ENCODE results near the gene PARP8.

PARP8 gene

DNA sequence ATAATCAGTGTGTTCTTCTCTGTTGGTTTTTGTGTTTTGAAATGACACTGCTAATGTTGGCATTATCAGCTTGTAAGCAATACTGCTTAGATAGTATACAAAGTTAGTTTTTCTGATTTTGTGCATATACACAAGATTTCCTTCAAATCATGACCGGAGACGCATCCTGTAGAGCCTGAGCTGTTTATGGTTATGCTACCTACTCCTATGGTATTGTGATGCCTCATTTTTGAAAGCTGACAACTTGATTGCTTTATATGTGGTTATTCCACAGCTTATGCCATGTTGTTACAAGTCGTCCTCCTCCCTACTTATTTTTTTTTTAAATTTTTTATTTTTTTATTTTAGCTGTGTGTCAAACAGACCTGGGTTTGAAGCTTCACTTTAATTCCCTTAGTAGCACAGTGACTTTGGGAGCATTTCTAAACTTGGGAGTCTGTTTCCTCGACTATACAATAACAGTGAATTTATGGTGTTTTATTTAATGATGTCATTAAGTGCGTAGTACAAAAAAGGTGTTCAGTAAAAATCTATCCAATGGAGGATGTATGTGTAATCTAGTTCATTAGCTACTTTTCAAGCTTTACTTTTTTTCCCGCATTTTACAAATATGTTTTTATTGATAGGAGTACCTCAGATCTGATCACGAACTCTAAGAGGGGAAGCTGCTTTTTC, 59.5 kb downstream of the PARP8 start:
- in situ Hi-C loops (cut with MboI; ENCODE audit: low sequenced_read_pairs), result no loop called here

DNA sequence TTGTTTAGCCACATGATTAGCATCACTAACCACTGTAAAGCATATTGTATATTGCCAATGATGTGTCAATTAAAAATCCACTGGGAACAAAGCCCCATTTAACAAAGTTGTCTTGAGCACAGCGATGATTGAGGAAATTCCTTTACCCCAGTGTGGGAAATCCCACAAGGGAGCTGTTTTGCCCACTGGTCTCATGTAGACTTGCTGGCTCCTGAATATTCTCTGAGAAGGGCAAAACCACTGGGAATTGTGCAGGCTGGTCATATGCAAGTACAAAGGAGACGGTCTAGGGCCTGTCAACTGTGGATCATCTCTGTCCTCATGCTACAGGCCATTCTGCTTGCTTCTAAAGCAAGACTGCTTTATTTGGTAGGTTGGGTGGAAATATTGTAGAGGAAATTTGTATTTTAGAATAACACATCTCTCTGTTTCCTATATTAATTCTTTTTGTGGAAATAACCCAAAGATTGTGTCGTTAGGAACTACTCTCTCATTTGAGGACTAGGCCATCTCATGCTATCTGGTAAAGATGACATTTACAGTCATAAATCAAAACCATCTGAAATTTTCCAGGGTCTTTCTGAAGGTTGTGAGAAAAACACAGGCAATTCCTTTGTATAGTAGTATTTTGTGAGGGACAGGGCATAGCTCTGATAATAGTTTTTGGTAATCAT, 60.2 kb downstream of the PARP8 start:
- in situ Hi-C loops (cut with MboI; ENCODE audit: low sequenced_read_pairs), result no loop called here

DNA sequence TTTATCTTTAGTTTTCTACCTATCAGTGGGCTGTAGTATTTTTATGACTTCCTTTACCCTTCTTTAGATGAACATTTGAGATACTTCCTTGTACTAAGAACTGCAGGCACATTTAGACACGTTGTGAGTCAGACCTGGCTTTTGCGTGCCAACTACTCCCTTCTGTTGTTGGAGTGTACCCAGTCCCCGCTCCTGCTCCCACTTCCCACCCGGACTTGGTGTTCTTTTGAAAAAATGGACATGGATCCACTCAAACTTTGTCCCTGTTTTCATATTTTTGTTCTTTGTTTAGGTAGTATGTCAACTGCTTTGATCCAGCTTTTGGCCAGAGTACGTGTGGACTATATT, 60.7 kb downstream of the PARP8 start:
- in situ Hi-C loops (cut with MboI; ENCODE audit: low sequenced_read_pairs), result no loop called here

DNA sequence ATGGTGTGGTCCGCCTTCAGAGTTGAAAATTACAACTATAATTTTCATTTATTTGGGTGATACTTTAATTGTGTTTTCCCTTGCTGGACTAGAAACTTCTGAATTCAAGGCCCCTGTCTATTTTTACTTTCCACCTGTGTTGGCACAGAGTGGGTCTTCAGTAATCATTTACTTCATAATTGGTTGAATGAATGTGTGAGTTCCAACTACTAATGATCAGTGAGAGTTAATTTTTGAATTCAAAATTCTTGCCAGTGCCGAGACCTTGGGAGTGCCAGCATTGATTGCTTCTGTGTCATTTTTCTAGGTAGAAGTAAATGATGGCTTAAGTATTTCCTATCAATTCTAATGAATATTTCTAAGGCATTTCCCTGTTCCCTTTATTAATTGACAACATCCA, 61.4 kb downstream of the PARP8 start:
- in situ Hi-C loops (cut with MboI; ENCODE audit: low sequenced_read_pairs), result no loop called here

DNA sequence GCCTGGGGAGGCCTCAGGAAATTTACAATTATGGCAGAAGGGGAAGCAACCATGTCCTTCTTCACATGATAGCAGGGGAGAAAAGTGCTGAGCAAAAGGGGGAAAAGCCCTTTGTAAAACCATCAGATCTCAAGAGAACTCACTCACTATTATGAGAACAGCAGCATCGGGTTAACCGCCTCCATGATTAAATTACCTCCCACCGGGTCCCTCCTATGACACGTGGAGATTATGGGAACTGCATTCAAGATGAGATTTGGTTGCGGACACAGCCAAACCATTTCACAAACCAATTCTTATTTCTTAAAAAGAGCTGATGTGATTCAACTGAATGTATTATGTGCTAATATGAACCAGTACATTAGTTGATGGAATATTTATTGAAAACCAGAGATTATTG, 63.9 kb downstream of the PARP8 start:
- in situ Hi-C loops (cut with MboI; ENCODE audit: low sequenced_read_pairs), result no loop called here

DNA sequence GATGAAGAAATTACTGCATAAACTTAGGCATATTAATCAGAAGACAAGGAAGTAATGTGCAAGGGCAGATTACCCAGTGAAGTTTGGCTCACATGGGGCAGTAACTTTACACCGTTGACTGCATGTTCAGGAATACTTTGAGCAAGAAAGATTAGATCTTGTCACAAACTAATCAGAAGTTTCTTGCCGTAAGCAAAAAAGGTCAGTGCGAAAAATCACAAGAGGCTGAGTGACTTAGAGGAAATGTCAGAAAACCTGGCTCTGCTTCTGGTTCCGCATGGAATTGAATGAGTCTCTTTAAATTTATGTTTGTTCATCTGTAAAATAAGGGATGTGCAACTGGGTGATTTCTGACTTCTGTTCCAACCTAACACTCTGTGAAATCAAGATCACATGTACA, 64.4 kb downstream of the PARP8 start:
- in situ Hi-C loops (cut with MboI; ENCODE audit: low sequenced_read_pairs), result no loop called here

DNA sequence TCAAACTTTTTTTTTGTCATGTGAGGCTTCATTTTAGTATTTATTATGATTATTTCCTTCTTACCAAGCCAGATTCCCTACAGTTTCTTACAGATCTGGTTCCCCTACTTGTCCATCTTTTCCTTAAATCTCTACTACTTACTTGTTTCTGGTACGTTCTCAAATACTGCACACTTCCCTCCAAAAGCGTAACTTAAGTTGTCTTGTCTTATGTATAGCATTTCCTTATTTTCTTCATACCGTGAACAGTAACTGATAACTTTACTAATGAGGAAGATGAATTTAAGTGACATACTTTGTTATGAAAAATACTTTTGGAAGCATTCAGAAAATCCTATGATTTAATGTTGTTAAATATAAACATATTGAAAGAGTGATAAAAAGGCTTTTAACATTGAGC, 67.3 kb downstream of the PARP8 start:
- in situ Hi-C loops (cut with MboI; ENCODE audit: low sequenced_read_pairs), result no loop called here

DNA sequence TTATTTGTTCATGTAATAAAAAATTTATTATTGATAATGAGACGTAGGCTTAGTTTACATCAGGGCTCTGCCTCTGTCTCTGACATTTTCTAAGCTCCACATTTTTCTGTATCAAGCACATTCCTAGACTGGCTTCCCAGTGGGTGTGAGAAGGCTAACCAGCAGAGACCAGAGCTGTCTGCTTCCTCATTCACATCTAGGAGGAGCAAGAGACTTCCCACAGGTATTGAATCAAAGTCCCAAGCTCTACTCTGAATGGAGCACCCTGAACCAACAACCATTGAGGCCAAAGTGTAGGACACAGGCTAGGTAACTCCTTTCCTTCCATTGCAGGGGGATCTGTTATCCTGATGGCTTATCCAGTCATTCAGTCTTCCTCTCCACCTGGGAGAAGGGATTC, 72.4 kb downstream of the PARP8 start:
- in situ Hi-C loops (cut with MboI; ENCODE audit: low sequenced_read_pairs), result no loop called here

DNA sequence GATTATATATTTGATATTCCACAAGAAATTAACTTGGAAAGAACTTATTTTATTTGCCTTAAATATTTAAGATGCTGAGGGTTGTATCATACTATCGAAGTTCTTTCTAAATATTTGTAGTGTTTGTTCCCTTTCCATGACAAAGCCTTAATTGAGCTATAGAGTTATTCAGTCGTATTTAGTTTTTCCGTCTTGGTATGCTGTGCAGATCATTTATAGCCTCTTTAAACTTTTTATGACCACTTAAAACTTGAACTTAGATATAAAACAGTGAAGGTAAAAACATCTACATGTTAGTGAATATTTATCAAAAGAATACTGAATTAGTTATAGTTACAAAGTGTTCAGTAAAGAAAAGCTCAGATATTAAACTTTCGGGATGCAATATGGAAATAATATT, 74.4 kb downstream of the PARP8 start:
- in situ Hi-C loops (cut with MboI; ENCODE audit: low sequenced_read_pairs), result no loop called here

DNA sequence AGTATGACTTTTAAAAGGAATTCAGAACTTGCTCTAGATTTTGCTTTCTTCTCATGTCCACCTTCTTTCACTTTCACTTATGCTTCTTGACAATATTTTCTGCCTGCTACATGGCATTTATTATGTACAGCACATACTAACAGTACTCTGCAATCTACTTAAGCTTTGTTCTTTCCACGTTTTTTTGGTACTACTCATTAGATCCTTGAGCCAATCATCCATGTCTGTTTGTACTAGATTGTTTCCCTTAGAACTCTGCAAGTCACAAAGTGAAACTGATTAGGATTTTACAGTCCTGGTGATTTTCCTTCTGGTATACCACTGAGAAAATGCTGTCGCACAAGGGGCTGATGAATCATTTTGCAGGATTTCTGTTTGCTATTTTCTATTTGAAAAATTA, 78.3 kb downstream of the PARP8 start:
- in situ Hi-C loops (cut with MboI; ENCODE audit: low sequenced_read_pairs), result no loop called here

DNA sequence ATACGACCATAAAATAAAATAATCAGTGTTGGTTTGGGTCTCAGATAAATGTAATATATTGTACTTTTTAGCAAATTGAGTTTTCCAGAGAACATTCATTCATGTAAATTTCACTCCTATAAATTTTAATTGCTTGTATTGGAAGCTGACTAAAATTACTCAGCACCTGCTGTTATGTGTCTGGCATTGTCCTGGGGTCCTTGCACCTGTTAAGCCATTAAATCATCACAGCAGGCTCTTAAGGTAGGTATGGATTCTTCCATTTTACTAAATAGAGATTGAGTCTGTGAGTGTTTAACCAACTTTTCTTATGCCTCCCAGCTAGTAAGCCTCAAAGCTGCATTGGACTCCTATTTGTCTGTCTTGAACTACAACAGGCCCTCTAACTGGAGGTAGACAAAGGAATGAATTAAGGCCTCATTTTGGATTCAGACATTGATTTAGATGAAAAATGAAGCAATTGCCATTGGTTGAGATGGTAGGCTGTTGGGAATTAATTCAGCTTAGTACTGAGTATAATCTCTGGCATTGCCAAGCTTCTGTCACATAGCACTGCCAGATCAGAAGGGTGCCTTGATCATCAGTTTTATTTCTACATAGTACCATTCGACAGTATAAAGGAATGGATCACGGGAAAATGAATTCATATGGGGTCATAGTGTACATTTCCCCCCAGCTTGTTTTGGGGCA, 78.9 kb downstream of the PARP8 start:
- in situ Hi-C loops (cut with MboI; ENCODE audit: low sequenced_read_pairs), result no loop called here

DNA sequence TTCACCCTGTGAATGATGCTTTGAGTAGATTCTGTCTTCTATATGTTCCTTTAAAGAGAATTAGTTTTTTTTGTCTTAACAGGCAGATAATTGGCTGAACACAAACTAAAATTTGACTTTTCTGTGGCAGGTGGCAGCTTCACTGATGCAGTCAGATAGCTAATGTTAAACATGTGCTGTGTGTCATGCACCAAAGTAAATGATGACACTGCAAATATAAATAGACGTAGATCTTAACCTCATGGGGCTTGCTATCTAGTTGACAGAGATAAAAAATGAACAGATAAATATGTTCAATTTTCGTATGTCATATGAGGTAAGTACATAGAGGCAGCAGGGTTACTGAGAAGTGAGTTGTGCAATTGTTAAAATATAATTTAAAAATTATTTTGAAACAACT, 82.7 kb downstream of the PARP8 start:
- in situ Hi-C loops (cut with MboI; ENCODE audit: low sequenced_read_pairs), result no loop called here

DNA sequence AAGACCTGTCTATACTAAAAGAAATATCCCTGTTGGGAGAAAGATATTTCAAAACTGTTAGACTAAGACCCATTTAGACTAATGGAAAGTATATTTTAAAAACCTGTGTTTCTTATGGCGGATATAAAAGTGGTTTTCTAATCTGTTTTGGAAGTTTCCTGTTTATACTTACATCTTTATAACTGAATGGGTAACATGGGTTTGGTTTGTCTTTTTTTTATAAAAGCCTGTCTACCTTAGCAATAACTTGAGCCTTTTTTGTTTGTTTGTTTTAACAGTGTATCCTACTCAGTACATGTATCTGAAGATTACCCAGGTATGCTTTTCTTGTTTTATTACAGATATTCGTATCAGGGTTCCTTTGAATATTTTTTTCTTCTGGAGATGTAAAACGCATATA, 83.4 kb downstream of the PARP8 start:
- in situ Hi-C loops (cut with MboI; ENCODE audit: low sequenced_read_pairs), result no loop called here

DNA sequence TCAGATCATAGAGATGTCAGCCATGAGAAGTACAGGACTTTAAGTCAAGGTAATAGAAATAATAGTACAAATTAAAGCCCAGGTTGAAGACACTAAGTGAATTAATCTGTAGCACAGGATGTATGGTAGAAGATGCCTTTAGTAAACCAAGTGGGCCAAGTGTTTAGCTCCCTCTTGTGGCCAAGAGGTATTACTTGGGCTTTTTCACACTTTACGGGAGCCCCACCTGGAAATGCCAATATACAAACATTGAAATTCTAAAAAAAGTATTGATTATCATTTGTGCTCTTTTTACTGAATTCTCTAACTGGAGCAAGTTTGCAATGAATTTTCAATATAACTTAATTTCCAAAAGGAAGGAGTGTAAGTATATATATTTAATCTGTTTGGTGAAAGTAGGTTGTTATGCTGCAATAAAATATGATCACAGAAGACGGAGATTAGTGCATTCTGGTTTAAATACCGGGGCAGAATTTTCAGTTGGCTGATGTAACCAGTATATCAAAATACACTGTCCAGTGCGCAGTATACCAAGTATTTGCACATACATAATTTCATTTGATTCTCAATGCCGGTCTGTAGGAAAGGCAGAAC, 84.7 kb downstream of the PARP8 start:
- in situ Hi-C loops (cut with MboI; ENCODE audit: low sequenced_read_pairs), result no loop called here

DNA sequence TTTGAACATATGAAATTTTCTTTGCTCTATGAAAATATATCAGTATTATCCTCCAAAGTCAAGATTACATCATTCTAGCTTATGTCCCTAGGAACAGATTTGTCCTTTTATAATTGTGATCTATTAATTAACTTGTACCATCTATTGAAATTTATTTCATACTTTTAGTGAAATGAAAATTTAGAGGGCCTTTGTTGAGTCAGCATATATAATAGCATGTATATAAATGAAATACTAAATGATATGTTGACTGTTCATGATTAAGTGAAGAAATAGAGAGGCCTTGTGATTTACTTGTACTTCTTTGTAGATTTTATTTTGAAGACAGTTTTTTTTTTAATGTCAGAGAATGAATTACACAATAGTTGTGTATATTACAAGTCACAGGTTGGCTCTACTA, 86.4 kb downstream of the PARP8 start:
- in situ Hi-C loops (cut with MboI; ENCODE audit: low sequenced_read_pairs), result no loop called here

DNA sequence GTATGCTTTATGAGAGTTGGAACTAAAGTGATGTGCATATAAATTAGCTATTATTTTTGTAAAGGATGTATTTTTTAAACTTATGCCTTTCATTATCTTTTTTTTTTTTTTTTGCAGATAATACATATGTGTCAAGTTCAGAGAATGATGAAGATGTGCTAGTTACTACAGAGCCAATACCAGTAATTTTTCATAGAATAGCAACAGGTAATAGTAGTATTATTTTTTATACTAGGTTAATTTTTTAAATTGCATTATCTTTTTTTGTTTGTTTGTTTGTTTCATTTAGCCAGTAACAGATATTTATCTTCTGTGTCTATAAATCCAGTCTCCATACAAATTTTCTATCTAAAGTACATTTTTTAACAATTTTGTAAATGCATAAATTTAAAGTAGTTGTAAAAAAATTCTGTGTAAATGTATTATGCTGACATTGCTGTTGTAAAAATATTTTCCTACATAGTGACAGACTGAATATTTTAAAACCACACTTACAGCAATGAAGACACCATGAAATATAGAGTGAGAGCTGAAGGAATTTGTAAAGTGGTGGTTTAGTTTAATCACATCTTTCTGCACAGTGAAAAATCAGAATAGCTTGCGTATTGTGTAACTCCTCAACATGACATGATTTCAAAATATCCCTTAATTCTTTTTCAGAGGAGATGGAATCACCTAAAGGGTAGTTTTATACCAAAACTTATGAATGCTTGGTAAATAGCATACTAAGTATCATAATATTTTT, 93.3 kb downstream of the PARP8 start:
- in situ Hi-C loops (cut with MboI; ENCODE audit: low sequenced_read_pairs), result no loop called here

DNA sequence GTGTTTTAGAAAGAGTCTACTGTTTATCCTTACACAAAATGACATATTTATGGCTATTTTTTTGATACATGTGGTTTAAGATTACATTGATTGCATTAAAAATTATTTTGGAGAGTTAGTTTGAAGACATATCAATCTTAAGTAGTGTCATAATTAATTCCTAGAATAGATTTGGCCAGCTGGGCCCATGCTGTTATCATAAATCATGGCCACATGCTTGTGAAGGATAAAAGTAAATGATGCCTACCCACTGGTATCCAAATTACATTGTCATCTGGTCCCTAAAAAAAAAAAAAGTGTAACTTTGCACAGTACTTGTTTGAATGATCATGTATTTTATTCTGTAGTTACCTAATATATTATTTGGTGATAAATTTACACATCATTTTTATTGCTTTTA, 96.9 kb downstream of the PARP8 start:
- in situ Hi-C loops (cut with MboI; ENCODE audit: low sequenced_read_pairs), result no loop called here

DNA sequence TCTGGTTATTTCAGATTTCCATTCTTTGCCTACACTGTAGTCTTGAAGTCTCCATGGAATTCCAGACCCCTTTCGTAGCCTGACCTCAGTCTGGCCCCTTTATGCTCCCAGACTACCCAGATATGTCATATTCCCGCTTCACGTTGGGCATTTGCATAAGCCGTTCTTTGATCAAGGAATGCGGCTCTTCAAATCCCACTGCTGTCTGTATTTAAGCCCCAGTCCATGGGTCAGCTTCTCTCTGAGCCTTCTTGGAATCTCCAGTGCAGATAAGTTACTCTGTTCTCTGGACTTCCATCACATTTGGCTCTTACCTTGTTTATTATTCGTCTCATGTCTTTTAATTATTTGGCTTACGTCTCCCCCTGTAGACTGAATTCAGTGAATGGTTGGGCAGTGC, 97.4 kb downstream of the PARP8 start:
- in situ Hi-C loops (cut with MboI; ENCODE audit: low sequenced_read_pairs), result no loop called here

DNA sequence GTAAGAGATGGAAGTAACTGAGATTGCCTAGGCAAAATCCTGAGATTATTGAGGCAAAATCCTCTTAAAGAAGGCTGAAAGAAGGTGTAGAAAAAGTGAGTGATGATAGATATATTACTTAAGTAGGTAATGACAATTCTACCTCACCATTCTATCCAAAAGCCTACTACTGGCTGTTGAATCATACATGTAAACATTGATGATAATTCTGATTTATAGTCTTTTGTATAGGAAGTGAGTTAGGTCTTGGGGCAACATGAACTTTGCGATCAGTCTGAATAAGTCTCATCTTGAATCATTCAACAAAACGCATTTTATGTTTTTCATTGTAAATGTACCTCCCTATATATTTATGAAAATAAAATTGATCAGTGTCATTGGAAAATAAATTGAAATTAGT, 99.6 kb downstream of the PARP8 start:
- in situ Hi-C loops (cut with MboI; ENCODE audit: low sequenced_read_pairs), result no loop called here

DNA sequence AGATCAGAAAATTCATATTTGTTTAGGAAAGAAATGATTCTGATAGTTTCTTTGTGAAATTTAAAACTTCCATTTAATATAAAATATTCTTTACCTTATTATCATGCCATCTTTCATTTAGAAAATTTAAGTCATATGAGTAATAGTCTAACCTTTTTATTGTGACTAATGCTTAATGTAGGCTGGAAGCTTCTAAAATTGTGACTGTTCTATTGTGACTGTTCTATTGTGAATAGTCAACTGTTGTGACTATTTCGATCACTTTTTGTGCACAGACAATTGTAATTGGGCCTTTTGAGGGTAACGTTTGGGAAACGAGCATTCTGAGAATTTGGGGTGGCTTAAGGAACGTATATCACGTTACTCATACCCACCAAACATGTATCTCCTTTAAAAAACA, 100.0 kb downstream of the PARP8 start:
- in situ Hi-C loops (cut with MboI; ENCODE audit: low sequenced_read_pairs), result no loop called here

DNA sequence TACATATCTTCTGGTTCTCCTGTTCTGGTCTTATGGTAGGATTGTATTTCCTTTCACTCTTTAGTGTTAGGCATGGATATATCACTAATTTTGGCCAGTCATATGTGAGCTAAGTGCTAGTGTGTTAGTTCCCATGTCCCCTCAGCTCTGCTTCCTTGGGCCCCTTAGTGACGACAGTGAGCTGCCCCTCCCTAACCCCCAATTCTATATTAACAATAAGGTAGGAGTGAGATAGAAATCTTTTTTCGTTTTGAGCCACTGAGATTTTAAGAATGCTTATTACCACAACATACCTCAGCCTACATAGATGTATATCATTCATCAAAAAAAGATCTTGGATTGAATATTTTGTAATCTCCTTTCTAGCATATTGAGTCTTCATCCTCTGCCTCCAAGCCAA, 100.5 kb downstream of the PARP8 start:
- in situ Hi-C loops (cut with MboI; ENCODE audit: low sequenced_read_pairs), result no loop called here
